Measurements from ENCODE around the gene ERICH2. TPM values are rescaled to one million over a fixed set of nuclear protein-coding genes. Genes with fewer than 3 reads are reported as not detected.

Gene ERICH2
- total RNA-seq, 1 experiment from 2014 or later = not detected

DNA sequence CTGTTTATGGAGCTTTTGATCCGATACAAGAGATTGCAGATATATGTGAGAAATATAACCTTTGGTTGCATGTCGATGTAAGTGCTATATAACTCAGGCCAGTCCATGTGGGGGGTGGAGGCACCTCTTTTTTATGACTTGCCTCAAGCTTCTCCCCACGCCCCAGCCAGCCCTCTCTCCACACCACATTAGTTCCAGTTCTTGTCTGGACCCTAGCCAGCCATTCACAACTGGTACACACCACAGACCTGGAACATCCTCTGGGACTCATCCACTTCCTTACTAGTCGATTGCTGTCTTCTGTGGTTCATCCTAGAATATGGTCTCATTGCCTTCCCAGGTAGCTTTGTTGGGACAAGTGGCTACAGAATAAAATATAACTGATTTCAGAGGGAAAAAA is 77.5 kb downstream of the ERICH2 start:
- H3K9me2 ChIP-seq (replicated peaks; ENCODE audit: insufficient read depth, low read length) = no peaks in the 10 kb centered on the region
- no peaks in the 10 kb centered on the region for H3K9me3 ChIP-seq (ENCODE audit: low read length)
- H2AFZ ChIP-seq (ENCODE audit: low read length) = no peak overlapping the region
- no peak overlapping the region for H3K4me2 ChIP-seq (ENCODE audit: low read depth, low read length, poor library complexity, severe bottlenecking)
- H4K20me1 ChIP-seq (ENCODE audit: insufficient read depth, low read depth, low read length) = no peaks in the 10 kb centered on the region
- H3K4me1 ChIP-seq (ENCODE audit: low read length) = no peaks in the 10 kb centered on the region
- H3K36me3 ChIP-seq (ENCODE audit: insufficient read depth, low read length) = no peaks in the 10 kb centered on the region
- no peak overlapping the region for H3K27ac ChIP-seq (ENCODE audit: low read length)
- DNase-seq = no peak
- no peaks in the 10 kb centered on the region for H3K79me2 ChIP-seq (ENCODE audit: low read length)
- no peaks in the 10 kb centered on the region for H3K27me3 ChIP-seq (ENCODE audit: low read length)
- H3K4me3 ChIP-seq (ENCODE audit: low read length) = no peak overlapping the region
- no peak overlapping the region for H3K9ac ChIP-seq (ENCODE audit: low read length)

Small RNA genes within 50 kb of the gene (small RNA-seq; reads per million reads assigned to genes)
- gene RF00019 = not detected

Other genes starting within 250 kb of the ERICH2 start
- gene SP5, start 55.0 kb upstream of the ERICH2 start, total RNA-seq (2014; rRNA removed; shearing (Covaris generic); ENCODE audit: low replicate concordance) = not detected in 2 replicates
- gene GAD1, start 46.5 kb downstream of the ERICH2 start, total RNA-seq (2014; rRNA removed; shearing (Covaris generic); ENCODE audit: low replicate concordance) = 7.1 and 7.7 TPM in 2 replicates
- gene GORASP2, start 158.9 kb downstream of the ERICH2 start, total RNA-seq (2014; rRNA removed; shearing (Covaris generic); ENCODE audit: low replicate concordance) = 24.0 and 34.3 TPM in 2 replicates